Measurements from ENCODE around the gene ZFP91. TPM values are rescaled to one million over a fixed set of nuclear protein-coding genes. Genes with fewer than 3 reads are reported as not detected.

The ZFP91 gene
- total RNA-seq, 2 experiments from 2014 or later, result 46.5 to 46.7 TPM

DNA sequence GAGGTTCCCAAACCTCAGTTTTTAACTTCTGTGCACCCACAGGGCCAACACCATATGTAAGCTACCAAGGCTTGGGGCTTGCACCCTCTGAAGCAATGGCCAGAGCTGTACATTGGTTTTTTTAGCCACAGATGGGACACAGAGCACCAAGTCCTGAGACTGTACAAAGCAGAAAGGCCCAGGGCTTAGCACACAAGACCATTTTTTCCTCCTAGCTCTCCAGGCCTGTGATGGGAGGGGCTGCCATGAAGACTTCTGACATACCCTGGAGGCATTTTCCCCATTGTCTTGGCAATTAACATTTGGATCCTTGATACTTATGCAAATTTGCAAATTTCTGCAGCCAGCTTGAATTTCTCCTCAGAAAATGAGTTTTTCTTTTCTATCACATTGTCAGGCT is 67.0 kb downstream of the ZFP91 start:
- H3K4me1 Mint-ChIP-seq (ENCODE audit: low read depth), result peaks cover 16% of the 10 kb centered on the region
- no peak for TF ChIP-seq CTCF (IDR thresholded peaks at IDR 0.05)
- peaks cover 6% of the 10 kb centered on the region for H3K36me3 Mint-ChIP-seq (ENCODE audit: low read depth)
- Histone ChIP-seq H3K4me1 (ENCODE audit: insufficient read depth, low read length) (peaks cover 3% of the 10 kb centered on the region), H3K9me3 (ENCODE audit: control insufficient read depth in 1 of 2, insufficient read depth in 1 of 2, low read length in 2 of 2) (peaks cover 5 to 16% of the 10 kb centered on the region in 2 experiments), H3K4me3 (ENCODE audit: low read length) (no peak overlapping the region), H3K27ac (ENCODE audit: low read depth in 1 of 2, low read length in 2 of 2) (no peak overlapping the region), H3K27me3 (ENCODE audit: control insufficient read depth in 1 of 2, insufficient read depth in 2 of 2, low read length in 2 of 2) (no peaks in the 10 kb centered on the region), H3K36me3 (ENCODE audit: insufficient read depth, low read length) (no peaks in the 10 kb centered on the region)
- intact Hi-C loops (cut with DNase I, micrococcal nuclease), result no loop called here
- no peak for DNase-seq
- H3K27ac Mint-ChIP-seq, result no peak overlapping the region
- no peaks in the 10 kb centered on the region for H3K9me3 Mint-ChIP-seq
- H3K4me3 Mint-ChIP-seq, result no peak overlapping the region
- no peaks in the 10 kb centered on the region for H3K27me3 Mint-ChIP-seq
- ChIA-PET POLR2A (no interaction called here), CTCF (interaction anchor here (0.6 kb wide), 1 partner anchor 899 kb away, joined by 3 read pairs; no protein-coding TSS in a partner anchor)
- no peak for ATAC-seq (ENCODE audit: poor library complexity)

- no peak for ATAC-seq (ENCODE audit: poor library complexity)
- H3K27ac ChIP-seq (ENCODE audit: low read depth in 1 of 2, low read length in 2 of 2), result no peak overlapping the region
- H3K4me1 ChIP-seq (ENCODE audit: insufficient read depth, low read length), result no peaks in the 10 kb centered on the region
- Mint-ChIP-seq H3K4me1 (ENCODE audit: low read depth) (peaks cover 4% of the 10 kb centered on the region), H3K4me3 (no peak overlapping the region), H3K27ac (no peak overlapping the region), H3K36me3 (ENCODE audit: low read depth) (peaks cover 6% of the 10 kb centered on the region), H3K9me3 (no peaks in the 10 kb centered on the region), H3K27me3 (no peaks in the 10 kb centered on the region)
- CTCF ChIA-PET, result no interaction called here
- no peak for TF ChIP-seq CTCF (IDR thresholded peaks at IDR 0.05)
- H3K36me3 ChIP-seq (ENCODE audit: insufficient read depth, low read length), result no peaks in the 10 kb centered on the region
- no peak overlapping the region for H3K4me3 ChIP-seq (ENCODE audit: low read length)
- peaks cover 5 to 16% of the 10 kb centered on the region in 2 experiments for H3K9me3 ChIP-seq (ENCODE audit: control insufficient read depth in 1 of 2, insufficient read depth in 1 of 2, low read length in 2 of 2)
- intact Hi-C loops (cut with DNase I, micrococcal nuclease), result no loop called here
- POLR2A ChIA-PET, result no interaction called here
- DNase-seq, result no peak
- H3K27me3 ChIP-seq (ENCODE audit: control insufficient read depth in 1 of 2, insufficient read depth in 2 of 2, low read length in 2 of 2), result no peaks in the 10 kb centered on the region
Observed at GRCh38 chr11:58647141-58647699, 68.4 kb downstream of the ZFP91 start.

- intact Hi-C loops (cut with DNase I, micrococcal nuclease), result no loop called here
- no peak for TF ChIP-seq CTCF (IDR thresholded peaks at IDR 0.05)
- DNase-seq, result no peak
- no peak overlapping the region for H3K27ac Mint-ChIP-seq
- H3K36me3 Mint-ChIP-seq (ENCODE audit: low read depth), result peaks cover 6% of the 10 kb centered on the region
- H3K4me1 Mint-ChIP-seq (ENCODE audit: low read depth), result no peaks in the 10 kb centered on the region
- Histone ChIP-seq H3K36me3 (ENCODE audit: insufficient read depth, low read length) (no peaks in the 10 kb centered on the region), H3K9me3 (ENCODE audit: control insufficient read depth in 1 of 2, insufficient read depth in 1 of 2, low read length in 2 of 2) (peaks cover 5 to 16% of the 10 kb centered on the region in 2 experiments), H3K4me3 (ENCODE audit: low read length) (no peak overlapping the region), H3K27ac (ENCODE audit: low read depth in 1 of 2, low read length in 2 of 2) (no peak overlapping the region), H3K27me3 (ENCODE audit: control insufficient read depth in 1 of 2, insufficient read depth in 2 of 2, low read length in 2 of 2) (no peaks in the 10 kb centered on the region), H3K4me1 (ENCODE audit: insufficient read depth, low read length) (no peaks in the 10 kb centered on the region)
- ATAC-seq (ENCODE audit: poor library complexity), result no peak
- no peak overlapping the region for H3K4me3 Mint-ChIP-seq
- H3K27me3 Mint-ChIP-seq, result no peaks in the 10 kb centered on the region
- POLR2A ChIA-PET, result no interaction called here
- CTCF ChIA-PET, result no interaction called here
- H3K9me3 Mint-ChIP-seq, result no peaks in the 10 kb centered on the region
Observed at GRCh38 chr11:58647866-58648265, 69.0 kb downstream of the ZFP91 start.

All from CD4-positive, alpha-beta T cell (primary cell).